Measurements from ENCODE around the gene SLC15A3. TPM values are rescaled to one million over a fixed set of nuclear protein-coding genes. Genes with fewer than 3 reads are reported as not detected.
A peak's percentile ranks its signal among the peaks of the same experiment; 100 is the strongest.

Gene SLC15A3
- total and polyA plus RNA-seq, 2 experiments from 2014 or later, result 14.2 to 15.8 TPM

- Histone ChIP-seq H3K27me3 (ENCODE audit: insufficient read depth) (no peaks in the 10 kb centered on the region), H3K36me3 (ENCODE audit: insufficient read depth) (no peaks in the 10 kb centered on the region), H3K4me1 (ENCODE audit: insufficient read depth) (peaks cover 23% of the 10 kb centered on the region), H3K79me2 (replicated peaks; ENCODE audit: insufficient read depth) (peaks cover 29% of the 10 kb centered on the region), H4K20me1 (replicated peaks; ENCODE audit: insufficient read depth) (peaks cover 7% of the 10 kb centered on the region; the same call in 1 of the 2 replicates), H3K9me2 (ENCODE audit: insufficient read depth) (no peaks in the 10 kb centered on the region), H3K27ac (ENCODE audit: low read depth) (no peak overlapping the region), H3K4me2 (peak overlapping the region; percentile 38; the same call in 1 of the 2 replicates), H2AFZ (no peak overlapping the region), H3F3A (replicated peaks; ENCODE audit: low read depth) (0 out of 2 replicates have a peak, but pooled peaks cover 6% of the 10 kb centered on the region), H3K4me3 (no peak overlapping the region)
- H3K27me3 Mint-ChIP-seq (ENCODE audit: insufficient read depth, low read depth, poor library complexity), result peaks cover 14% of the 10 kb centered on the region
- H3K27ac Mint-ChIP-seq, result no peak overlapping the region
- DNase-seq (ENCODE audit: low spot score) (no peak), ATAC-seq (no peak)
- H3K9me3 Mint-ChIP-seq, result no peaks in the 10 kb centered on the region; the same call in 1 of the 3 replicates
- peaks cover 39% of the 10 kb centered on the region for H3K36me3 Mint-ChIP-seq (ENCODE audit: low read depth)
- no peak for TF ChIP-seq CREB1 (CRISPR knock-in tag; IDR thresholded peaks at IDR 0.05; ENCODE audit: low read depth)
- no peak for TF ChIP-seq NANOG (IDR thresholded peaks at IDR 0.05; ENCODE audit: borderline replicate concordance)
- TF ChIP-seq ZNF331 (CRISPR knock-in tag; IDR thresholded peaks at IDR 0.05; ENCODE audit: low read depth), result no peak
- TF ChIP-seq REST (IDR thresholded peaks at IDR 0.05; ENCODE audit: unreplicated experiment), result no peak
- TF ChIP-seq JUNB (IDR thresholded peaks at IDR 0.05; ENCODE audit: unreplicated experiment), result no peak
- no peak for TF ChIP-seq STAT1 (IDR thresholded peaks at IDR 0.05; ENCODE audit: unreplicated experiment)
- TF ChIP-seq EZH2phosphoT487 (IDR thresholded peaks at IDR 0.05; ENCODE audit: unreplicated experiment), result no peak
- no peak for TF ChIP-seq CTCF (conservative IDR thresholded peaks at IDR 0.05; ENCODE audit: low read depth in 2 of 2)
- no peak overlapping the region for H3K4me3 Mint-ChIP-seq
- peaks cover 31% of the 10 kb centered on the region for H3K4me1 Mint-ChIP-seq
Measured at GRCh38 chr11:60918251-60918938, 33.6 kb downstream of the SLC15A3 start.

- Mint-ChIP-seq H3K4me1 (peaks cover 38% of the 10 kb centered on the region), H3K27me3 (ENCODE audit: insufficient read depth, low read depth, poor library complexity) (peaks cover 14% of the 10 kb centered on the region), H3K36me3 (ENCODE audit: low read depth) (peaks cover 32% of the 10 kb centered on the region), H3K9me3 (no peaks in the 10 kb centered on the region; the same call in 2 of the 3 replicates), H3K27ac (no peak overlapping the region), H3K4me3 (no peak overlapping the region; the same call in 2 of the 3 replicates)
- no peak overlapping the region for H2AFZ ChIP-seq
- no peak for TF ChIP-seq CREB1 (CRISPR knock-in tag; IDR thresholded peaks at IDR 0.05; ENCODE audit: low read depth)
- ATAC-seq (no peak), DNase-seq (ENCODE audit: low spot score) (no peak)
- H3K79me2 ChIP-seq (replicated peaks; ENCODE audit: insufficient read depth), result peaks cover 29% of the 10 kb centered on the region
- H3K27ac ChIP-seq (ENCODE audit: low read depth), result no peak overlapping the region
- no peak overlapping the region for H3K4me2 ChIP-seq
- H3K36me3 ChIP-seq (ENCODE audit: insufficient read depth), result no peaks in the 10 kb centered on the region
- no peaks in the 10 kb centered on the region for H3K9me2 ChIP-seq (ENCODE audit: insufficient read depth)
- H3K27me3 ChIP-seq (ENCODE audit: insufficient read depth), result no peaks in the 10 kb centered on the region
- H3K4me1 ChIP-seq (ENCODE audit: insufficient read depth), result peaks cover 29% of the 10 kb centered on the region
- 0 out of 2 replicates have a peak, but pooled peaks cover 6% of the 10 kb centered on the region for H3F3A ChIP-seq (replicated peaks; ENCODE audit: low read depth)
- H4K20me1 ChIP-seq (replicated peaks; ENCODE audit: insufficient read depth), result peaks cover 7% of the 10 kb centered on the region; the same call in 1 of the 2 replicates
- H3K4me3 ChIP-seq, result no peak overlapping the region
Measured at GRCh38 chr11:60917267-60917666, 34.7 kb downstream of the SLC15A3 start.
